Lower lobe of right lung (tissue), 2 donors: ENCODE data around the gene PPIF. TPM values are rescaled to one million over a fixed set of nuclear protein-coding genes. Genes with fewer than 3 reads are reported as not detected.

ENCODE experiments used
- ATAC-seq, 2 donors: fragments of 200-7000 bp; cut with Tn5 transposase; one replicate each; pipeline ENCODE4 v1.9.1; 2020 to 2022; ENCODE audit warnings: mild to moderate bottlenecking in 2 of 2, moderate library complexity in 2 of 2
- DNase-seq: peaks from one replicate; pipeline ENCODE4 v3.0.0-alpha.2; 2020
- H3K27ac ChIP-seq: fragments of 200-600 bp; one replicate; pipeline ENCODE4 v1.8.0; 2022
- H3K27me3 ChIP-seq: fragments of 200-600 bp; one replicate; pipeline ENCODE4 v1.8.0; 2022; ENCODE audit warnings: low read depth
- H3K36me3 ChIP-seq: fragments of 200-600 bp; one replicate; pipeline ENCODE4 v1.8.0; 2022; ENCODE audit warnings: mild to moderate bottlenecking
- H3K4me1 ChIP-seq: fragments of 200-600 bp; one replicate; pipeline ENCODE4 v1.8.0; 2022
- H3K4me3 ChIP-seq: fragments of 200-600 bp; one replicate; pipeline ENCODE4 v1.8.0; 2022; ENCODE audit warnings: mild to moderate bottlenecking
- H3K9me3 ChIP-seq: fragments of 200-600 bp; one replicate; pipeline ENCODE4 v1.8.0; 2022
- intact Hi-C: fragments of 100-400 bp; cut with DNase I; formaldehyde crosslinking; loops from one replicate; pipeline ENCODE4 v1.11.0; 2022
- total RNA-seq: library from RNA; stranded (reverse); fragmentation: NEBNext Ultra II Directional; extraction: Animal tissue kit (Norgen Biotek cat#: 25700); gene quantifications from one replicate; pipeline ENCODE4 v1.2.1, GENCODE V29; 2021
- TF ChIP-seq, protein P1 (sequence below): fragments of 200-600 bp; IDR thresholded peaks from one replicate; pipeline ENCODE4 v1.8.0; 2022; ENCODE audit warnings: antibody characterized with exemption, mild to moderate bottlenecking
- donor health status: DM: no; HTN: yes; CAD: no; lungs with severe emphysema.

PPIF gene
- total RNA-seq, 1 donor from 2014 or later: 28.5 TPM

DNA sequence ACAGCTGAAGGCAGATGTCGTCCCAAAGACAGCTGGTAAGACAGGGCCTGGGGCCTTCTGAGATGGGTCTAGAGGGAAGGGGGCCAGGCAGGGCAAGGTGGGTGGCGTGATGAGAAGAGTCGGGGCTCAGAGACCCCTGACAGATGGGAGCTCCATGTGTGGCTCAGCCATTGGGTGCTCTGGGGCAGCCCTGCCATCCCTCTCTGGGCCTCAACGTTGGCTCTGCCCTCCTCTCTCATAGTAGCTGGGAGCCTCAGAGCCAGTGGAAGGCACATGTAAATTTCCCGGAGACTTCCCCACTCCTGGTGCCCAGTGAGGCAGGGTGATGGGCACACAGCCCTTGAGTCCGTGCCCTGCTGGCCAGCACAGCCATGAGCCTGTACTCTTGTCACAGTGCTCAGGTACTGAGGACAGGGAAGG, 1.8 kb downstream of the PPIF start:
- TF ChIP-seq, protein P1, sequence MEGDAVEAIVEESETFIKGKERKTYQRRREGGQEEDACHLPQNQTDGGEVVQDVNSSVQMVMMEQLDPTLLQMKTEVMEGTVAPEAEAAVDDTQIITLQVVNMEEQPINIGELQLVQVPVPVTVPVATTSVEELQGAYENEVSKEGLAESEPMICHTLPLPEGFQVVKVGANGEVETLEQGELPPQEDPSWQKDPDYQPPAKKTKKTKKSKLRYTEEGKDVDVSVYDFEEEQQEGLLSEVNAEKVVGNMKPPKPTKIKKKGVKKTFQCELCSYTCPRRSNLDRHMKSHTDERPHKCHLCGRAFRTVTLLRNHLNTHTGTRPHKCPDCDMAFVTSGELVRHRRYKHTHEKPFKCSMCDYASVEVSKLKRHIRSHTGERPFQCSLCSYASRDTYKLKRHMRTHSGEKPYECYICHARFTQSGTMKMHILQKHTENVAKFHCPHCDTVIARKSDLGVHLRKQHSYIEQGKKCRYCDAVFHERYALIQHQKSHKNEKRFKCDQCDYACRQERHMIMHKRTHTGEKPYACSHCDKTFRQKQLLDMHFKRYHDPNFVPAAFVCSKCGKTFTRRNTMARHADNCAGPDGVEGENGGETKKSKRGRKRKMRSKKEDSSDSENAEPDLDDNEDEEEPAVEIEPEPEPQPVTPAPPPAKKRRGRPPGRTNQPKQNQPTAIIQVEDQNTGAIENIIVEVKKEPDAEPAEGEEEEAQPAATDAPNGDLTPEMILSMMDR: no peak
- ATAC-seq: no peak
- DNase-seq: no peak
- H3K36me3 ChIP-seq: peaks cover 53% of the 10 kb centered on the region
- H3K9me3 ChIP-seq: no peaks in the 10 kb centered on the region
- intact Hi-C loops: no loop called here
- peak overlapping the region; percentile 94 for H3K4me3 ChIP-seq
- H3K27ac ChIP-seq: no peak overlapping the region
- no peaks in the 10 kb centered on the region for H3K27me3 ChIP-seq
- peaks cover 34% of the 10 kb centered on the region for H3K4me1 ChIP-seq

DNA sequence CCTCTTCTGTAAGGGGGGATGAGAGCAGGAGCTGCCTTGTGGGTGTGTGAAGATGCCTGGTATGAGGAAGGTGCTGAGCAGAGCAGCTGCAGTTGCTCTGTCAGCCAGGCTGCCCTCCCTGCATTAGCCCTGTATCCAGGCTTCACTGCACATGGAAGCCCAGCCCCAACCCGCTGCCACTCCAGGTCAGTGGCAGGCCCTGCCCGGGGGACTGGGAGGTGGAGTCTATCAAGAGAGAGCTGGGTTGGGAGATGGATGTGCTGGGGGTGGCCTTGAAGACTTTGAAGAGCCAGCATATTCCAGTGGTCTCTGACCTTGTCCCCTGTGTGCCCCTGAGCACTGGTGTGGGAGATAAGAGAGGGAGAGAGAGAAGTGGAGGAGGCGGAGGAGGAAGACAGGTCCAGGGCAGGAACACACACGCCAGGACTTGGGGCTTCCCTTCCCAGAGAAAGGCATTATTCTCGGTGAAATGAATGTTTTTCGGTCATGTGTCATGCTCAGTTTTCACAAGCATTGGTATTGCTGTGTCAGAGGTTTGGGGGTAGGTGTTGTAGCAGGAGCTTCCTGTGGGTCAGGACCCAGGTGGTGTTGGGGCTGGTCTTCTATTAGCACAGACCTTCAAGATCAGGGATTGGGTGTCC, 2.6 kb downstream of the PPIF start:
- no peak for DNase-seq
- H3K4me1 ChIP-seq: peaks cover 34% of the 10 kb centered on the region

DNA sequence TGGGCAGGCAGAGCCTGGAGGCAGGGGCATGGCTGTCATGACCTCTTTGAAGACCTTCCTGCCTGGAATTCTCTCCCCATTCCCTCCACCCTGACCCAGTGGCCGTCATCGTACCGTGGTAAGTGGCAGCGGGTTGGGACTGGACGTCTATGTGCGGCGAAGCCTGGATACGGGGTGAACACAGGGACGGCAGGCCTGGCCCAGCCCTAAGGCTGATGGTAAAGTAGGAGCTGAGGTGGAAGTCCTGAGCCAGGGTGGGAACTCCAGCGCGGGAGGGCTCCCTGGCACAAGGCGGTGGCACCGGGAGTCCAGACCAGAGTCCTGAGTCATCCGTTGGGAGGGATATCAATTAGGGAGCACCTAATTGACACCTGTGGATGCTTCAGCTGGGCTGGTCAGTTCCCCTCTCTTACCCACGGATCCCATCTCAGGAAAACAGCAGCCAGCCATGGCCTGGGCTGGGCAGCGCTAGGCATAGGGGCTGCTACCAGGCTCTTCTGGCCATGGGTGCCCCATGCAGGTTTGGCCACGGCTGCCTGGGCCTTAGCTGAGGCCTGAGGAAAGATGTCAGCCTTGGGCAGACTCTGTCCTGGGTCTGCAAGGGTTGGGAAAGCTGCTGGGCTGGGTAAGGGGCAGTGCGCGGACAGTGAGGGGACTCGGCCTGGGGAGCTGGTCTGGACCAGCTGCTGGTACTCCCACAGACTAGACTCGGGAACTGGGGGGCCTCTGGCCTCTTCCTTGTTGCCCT, 3.3 kb downstream of the PPIF start:
- H3K36me3 ChIP-seq: peaks cover 67% of the 10 kb centered on the region
- DNase-seq (no peak), ATAC-seq (no peak)
- no peak overlapping the region for H3K4me3 ChIP-seq
- intact Hi-C loops: no loop called here
- TF ChIP-seq, protein P1: no peak
- no peaks in the 10 kb centered on the region for H3K9me3 ChIP-seq
- H3K4me1 ChIP-seq: peaks cover 34% of the 10 kb centered on the region
- no peak overlapping the region for H3K27ac ChIP-seq
- no peaks in the 10 kb centered on the region for H3K27me3 ChIP-seq

More for the DNA sequence above, 2.6 kb downstream of the PPIF start:
- no peak overlapping the region for H3K27ac ChIP-seq
- H3K9me3 ChIP-seq: no peaks in the 10 kb centered on the region
- no peak overlapping the region for H3K4me3 ChIP-seq
- no peaks in the 10 kb centered on the region for H3K27me3 ChIP-seq
- TF ChIP-seq, protein P1: no peak
- intact Hi-C loops: no loop called here
- no peak for ATAC-seq
- peaks cover 61% of the 10 kb centered on the region for H3K36me3 ChIP-seq

DNA sequence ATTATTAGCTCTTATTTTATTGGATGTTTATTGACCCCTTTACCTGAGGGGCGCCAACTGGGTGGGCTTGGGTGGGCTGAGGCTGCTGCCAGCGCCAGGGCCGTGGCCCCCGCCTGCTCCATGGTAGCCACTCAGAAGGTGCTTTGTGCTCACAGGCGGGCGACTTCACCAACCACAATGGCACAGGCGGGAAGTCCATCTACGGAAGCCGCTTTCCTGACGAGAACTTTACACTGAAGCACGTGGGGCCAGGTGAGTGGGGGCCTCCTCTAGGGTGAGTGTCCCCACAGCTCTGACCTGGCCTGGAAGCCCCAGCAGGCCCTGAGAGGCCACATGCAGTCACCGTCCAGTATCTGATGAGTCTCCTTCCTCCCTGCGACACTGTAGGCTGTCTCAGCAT, 4.1 kb downstream of the PPIF start:
- H3K9me3 ChIP-seq: no peaks in the 10 kb centered on the region
- TF ChIP-seq, protein P1: no peak
- ATAC-seq (no peak), DNase-seq (no peak)
- H3K27ac ChIP-seq: no peak overlapping the region
- no peaks in the 10 kb centered on the region for H3K27me3 ChIP-seq
- peaks cover 34% of the 10 kb centered on the region for H3K4me1 ChIP-seq
- H3K4me3 ChIP-seq: no peak overlapping the region
- H3K36me3 ChIP-seq: peaks cover 67% of the 10 kb centered on the region
- intact Hi-C loops: no loop called here

DNA sequence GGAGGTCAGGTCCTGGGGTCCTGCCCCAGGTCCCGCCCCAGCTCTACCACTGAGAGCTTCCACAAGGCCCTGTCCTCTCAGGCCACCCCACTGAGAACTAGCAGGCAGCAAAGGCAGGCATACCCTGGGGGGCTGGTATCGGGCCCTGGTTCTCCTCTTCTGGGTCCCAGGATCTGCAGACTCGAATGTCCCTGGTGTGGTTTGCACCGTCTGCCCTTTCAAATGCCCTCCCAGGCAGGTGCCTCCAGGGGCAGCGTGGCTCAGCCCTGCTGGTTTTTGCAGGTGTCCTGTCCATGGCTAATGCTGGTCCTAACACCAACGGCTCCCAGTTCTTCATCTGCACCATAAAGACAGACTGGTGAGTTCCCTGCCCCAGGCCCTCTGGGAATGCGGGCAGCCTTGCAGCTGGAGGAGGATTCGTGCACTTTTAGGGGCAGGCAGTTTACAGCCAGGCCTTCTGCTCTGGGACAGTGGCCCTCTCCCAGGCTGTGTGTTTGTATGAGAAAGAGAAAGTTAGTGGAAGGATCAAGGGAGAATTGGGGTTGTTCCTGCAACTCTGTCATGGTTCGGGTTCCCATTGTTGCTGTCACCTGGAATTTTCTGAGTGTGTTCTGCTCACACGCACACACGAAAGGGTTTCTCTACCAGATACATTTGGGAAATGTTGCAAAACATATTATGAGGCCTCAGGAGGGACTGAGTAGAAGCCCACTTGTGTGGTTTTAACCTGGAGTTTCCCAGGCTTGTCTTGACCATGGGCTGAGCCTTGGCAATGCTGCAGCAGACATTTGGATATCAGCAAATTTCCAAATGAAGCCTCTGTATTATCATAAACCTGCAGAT, 5.0 kb downstream of the PPIF start:
- H3K36me3 ChIP-seq: peaks cover 67% of the 10 kb centered on the region
- H3K9me3 ChIP-seq: no peaks in the 10 kb centered on the region
- no peak overlapping the region for H3K27ac ChIP-seq
- no peaks in the 10 kb centered on the region for H3K27me3 ChIP-seq
- ATAC-seq: no peak
- no peak overlapping the region for H3K4me3 ChIP-seq
- no peak for DNase-seq
- intact Hi-C loops: no loop called here
- peaks cover 27% of the 10 kb centered on the region for H3K4me1 ChIP-seq
- TF ChIP-seq, protein P1: no peak
